ENCODE results near the gene STRBP.
"Not testable (repeated sequence)": the region's sequence is repeated elsewhere in the genome, so short reads cannot be mapped to it uniquely, and the experiment has no call there.

STRBP gene

GRCh38 chr9:123251324-123251723 lies 17.1 kb downstream of the STRBP start:
- no peak for DNase-seq (ENCODE audit: low read depth in 2 of 2, low spot score in 1 of 2)

GRCh38 chr9:123250504-123250903 lies 17.9 kb downstream of the STRBP start:
- no peak for DNase-seq (ENCODE audit: low read depth in 2 of 2, low spot score in 1 of 2)

- DNase-seq (ENCODE audit: low read depth in 2 of 2, low spot score in 1 of 2), result not testable (repeated sequence)
Measured at GRCh38 chr9:123249162-123249561, 19.2 kb downstream of the STRBP start.

- DNase-seq (ENCODE audit: low read depth in 2 of 2, low spot score in 1 of 2), result no peak
Measured at GRCh38 chr9:123248630-123249029, 19.8 kb downstream of the STRBP start.

GRCh38 chr9:123246534-123246933 lies 21.9 kb downstream of the STRBP start:
- DNase-seq (ENCODE audit: low read depth in 2 of 2, low spot score in 1 of 2), result no peak

- no peak for DNase-seq (ENCODE audit: low read depth in 2 of 2, low spot score in 1 of 2)
Measured at GRCh38 chr9:123239726-123240125, 28.7 kb downstream of the STRBP start.

GRCh38 chr9:123238365-123238764 lies 30.0 kb downstream of the STRBP start:
- no peak for DNase-seq (ENCODE audit: low read depth in 2 of 2, low spot score in 1 of 2)

- DNase-seq (ENCODE audit: low read depth in 2 of 2, low spot score in 1 of 2), result no peak
Measured at GRCh38 chr9:123237220-123237619, 31.2 kb downstream of the STRBP start.

GRCh38 chr9:123235448-123235847 lies 32.9 kb downstream of the STRBP start:
- DNase-seq (ENCODE audit: low read depth in 2 of 2, low spot score in 1 of 2), result no peak

GRCh38 chr9:123234853-123235252 lies 33.5 kb downstream of the STRBP start:
- no peak for DNase-seq (ENCODE audit: low read depth in 2 of 2, low spot score in 1 of 2)

GRCh38 chr9:123232332-123232731 lies 36.1 kb downstream of the STRBP start:
- DNase-seq (ENCODE audit: low read depth in 2 of 2, low spot score in 1 of 2), result no peak

- DNase-seq (ENCODE audit: low read depth in 2 of 2, low spot score in 1 of 2), result no peak
Measured at GRCh38 chr9:123231421-123231820, 37.0 kb downstream of the STRBP start.

GRCh38 chr9:123228967-123229366 lies 39.4 kb downstream of the STRBP start:
- no peak for DNase-seq (ENCODE audit: low read depth in 2 of 2, low spot score in 1 of 2)

GRCh38 chr9:123225995-123226394 lies 42.4 kb downstream of the STRBP start:
- no peak for DNase-seq (ENCODE audit: low read depth in 2 of 2, low spot score in 1 of 2)

- DNase-seq (ENCODE audit: low read depth in 2 of 2, low spot score in 1 of 2), result peak in 1 of 2 donors; percentile 18
Measured at GRCh38 chr9:123225374-123225813, 43.0 kb downstream of the STRBP start.

- DNase-seq (ENCODE audit: low read depth in 2 of 2, low spot score in 1 of 2), result no peak
Measured at GRCh38 chr9:123220127-123220526, 48.3 kb downstream of the STRBP start.

GRCh38 chr9:123218831-123219230 lies 49.6 kb downstream of the STRBP start:
- DNase-seq (ENCODE audit: low read depth in 2 of 2, low spot score in 1 of 2), result no peak

- DNase-seq (ENCODE audit: low read depth in 2 of 2, low spot score in 1 of 2), result no peak
Measured at GRCh38 chr9:123217128-123217654, 51.2 kb downstream of the STRBP start.

GRCh38 chr9:123216251-123216797 lies 52.1 kb downstream of the STRBP start:
- no peak for DNase-seq (ENCODE audit: low read depth in 2 of 2, low spot score in 1 of 2)

GRCh38 chr9:123211081-123211480 lies 57.3 kb downstream of the STRBP start:
- no peak for DNase-seq (ENCODE audit: low read depth in 2 of 2, low spot score in 1 of 2)

GRCh38 chr9:123208626-123209174 lies 59.7 kb downstream of the STRBP start:
- no peak for DNase-seq (ENCODE audit: low read depth in 2 of 2, low spot score in 1 of 2)

GRCh38 chr9:123206065-123206464 lies 62.3 kb downstream of the STRBP start:
- no peak for DNase-seq (ENCODE audit: low read depth in 2 of 2, low spot score in 1 of 2)

- DNase-seq (ENCODE audit: low read depth in 2 of 2, low spot score in 1 of 2), result no peak
Measured at GRCh38 chr9:123201083-123201482, 67.3 kb downstream of the STRBP start.

Measured in stimulated activated CD8-positive, alpha-beta memory T cell treated with anti-CD3 and anti-CD28 coated beads, Interleukin-4, amount 100 ng/mL, for 1 hour (primary cell).